MM.1S (cell line): Measurements from ENCODE around the gene ZBTB7B.
A peak's percentile ranks its signal among the peaks of the same experiment; 100 is the strongest.
"Not testable (repeated sequence)": the region's sequence is repeated elsewhere in the genome, so short reads cannot be mapped to it uniquely, and the experiment has no call there.

ENCODE experiments used
- DNase-seq: peaks from one replicate; pipeline ENCODE4 v3.0.0-alpha.2; 2015
- H2AFZ ChIP-seq: fragments of 300-600 bp; sonication (generic); 2 replicates; pipeline ENCODE4 v1.6.0; 2016; ENCODE audit warnings: antibody characterized with exemption, low read length
- H3F3A ChIP-seq: fragments of 300-600 bp; sonication (generic); 2 replicates; pipeline ENCODE4 v1.6.1; 2016; ENCODE audit warnings: mild to moderate bottlenecking, antibody characterized with exemption, low read length, moderate library complexity, mixed read lengths; ENCODE audit not compliant: insufficient read depth
- H3K27ac ChIP-seq: fragments of 300-600 bp; sonication (generic); 2 replicates; pipeline ENCODE4 v1.5.1; 2016; ENCODE audit warnings: mild to moderate bottlenecking, low read length
- H3K27me3 ChIP-seq: fragments of 300-600 bp; sonication (generic); replicated peaks from 2 replicates; pipeline ENCODE4 v1.6.0; 2016; ENCODE audit warnings: low read length; ENCODE audit not compliant: insufficient read depth
- H3K36me3 ChIP-seq: fragments of 300-600 bp; sonication (generic); replicated peaks from 2 replicates; pipeline ENCODE4 v1.6.1; 2016; ENCODE audit warnings: mild to moderate bottlenecking, low read length, mixed read lengths; ENCODE audit not compliant: insufficient read depth
- H3K4me1 ChIP-seq: fragments of 300-600 bp; sonication (generic); 2 replicates; pipeline ENCODE4 v1.6.1; 2016; ENCODE audit warnings: low read length, mixed read lengths
- H3K4me2 ChIP-seq: fragments of 300-600 bp; sonication (generic); 2 replicates; pipeline ENCODE4 v1.6.0; 2016; ENCODE audit warnings: low read depth, low read length
- H3K4me3 ChIP-seq: fragments of 300-600 bp; sonication (generic); 2 replicates; pipeline ENCODE4 v1.5.1; 2016; ENCODE audit warnings: low read length, mixed read lengths
- H3K79me2 ChIP-seq: fragments of 300-600 bp; sonication (generic); 2 replicates; pipeline ENCODE4 v1.6.1; 2016; ENCODE audit warnings: mixed run types, low read length, mixed read lengths
- H3K9ac ChIP-seq: fragments of 300-600 bp; sonication (generic); 2 replicates; pipeline ENCODE4 v1.6.1; 2016; ENCODE audit warnings: low read length, mixed read lengths
- H3K9me2 ChIP-seq: fragments of 300-600 bp; sonication (generic); replicated peaks from 2 replicates; pipeline ENCODE4 v1.6.1; 2016; ENCODE audit warnings: mild to moderate bottlenecking, low read length, mixed read lengths; ENCODE audit not compliant: insufficient read depth
- H3K9me3 ChIP-seq: fragments of 300-600 bp; sonication (generic); replicated peaks from 2 replicates; pipeline ENCODE4 v1.6.1; 2016; ENCODE audit warnings: mild to moderate bottlenecking, low read length, mixed read lengths; ENCODE audit not compliant: insufficient read depth
- H4K20me1 ChIP-seq: fragments of 300-600 bp; sonication (generic); 2 replicates; pipeline ENCODE4 v1.6.1; 2016; ENCODE audit warnings: mild to moderate bottlenecking, low read length, moderate library complexity, mixed read lengths; ENCODE audit not compliant: insufficient read depth
- EZH2 ChIP-seq: fragments of 300-600 bp; sonication (generic); optimal IDR thresholded peaks from 2 replicates; pipeline ENCODE3; 2017; ENCODE audit warnings: low read depth, mild to moderate bottlenecking, antibody characterized with exemption, low read length, mixed read lengths
- EZH2phosphoT487 ChIP-seq: fragments of 300-600 bp; sonication (generic); IDR thresholded peaks from 2 replicates; pipeline ENCODE4 v1.6.1; 2018; ENCODE audit warnings: antibody characterized with exemption, low read length
- TF ChIP-seq, protein P1 (sequence below): fragments of 300-600 bp; sonication (generic); IDR thresholded peaks from 2 replicates; pipeline ENCODE4 v1.5.1; 2016; ENCODE audit warnings: antibody characterized with exemption, low read length, mixed read lengths

Gene ZBTB7B

GRCh38 chr1:154982897-154983648 lies 19.5 kb upstream of the ZBTB7B start, which contains the start of gene FLAD1:
FLAD1 (plus strand) TSS chr1:154983344; CDS start chr1:154983695, 351 bp downstream.
- peak within 1 kb of the TSS; percentile 92 for H3K4me2 ChIP-seq
- peaks cover 87% of the 10 kb centered on the region for H3K79me2 ChIP-seq
- no peaks in the 10 kb centered on the region for H4K20me1 ChIP-seq
- H3K27ac ChIP-seq = peak within 1 kb of the TSS; percentile 56
- peak within 1 kb of the TSS; percentile 79 for H3K9ac ChIP-seq
- H3K9me2 ChIP-seq = no peaks in the 10 kb centered on the region
- peak; percentile 100 for DNase-seq
- peaks cover 14% of the 10 kb centered on the region for H3K36me3 ChIP-seq
- H3K9me3 ChIP-seq = no peaks in the 10 kb centered on the region
- peaks cover 5% of the 10 kb centered on the region; the same call in 1 of the 2 replicates for H3K4me1 ChIP-seq
- TF ChIP-seq, protein P1, sequence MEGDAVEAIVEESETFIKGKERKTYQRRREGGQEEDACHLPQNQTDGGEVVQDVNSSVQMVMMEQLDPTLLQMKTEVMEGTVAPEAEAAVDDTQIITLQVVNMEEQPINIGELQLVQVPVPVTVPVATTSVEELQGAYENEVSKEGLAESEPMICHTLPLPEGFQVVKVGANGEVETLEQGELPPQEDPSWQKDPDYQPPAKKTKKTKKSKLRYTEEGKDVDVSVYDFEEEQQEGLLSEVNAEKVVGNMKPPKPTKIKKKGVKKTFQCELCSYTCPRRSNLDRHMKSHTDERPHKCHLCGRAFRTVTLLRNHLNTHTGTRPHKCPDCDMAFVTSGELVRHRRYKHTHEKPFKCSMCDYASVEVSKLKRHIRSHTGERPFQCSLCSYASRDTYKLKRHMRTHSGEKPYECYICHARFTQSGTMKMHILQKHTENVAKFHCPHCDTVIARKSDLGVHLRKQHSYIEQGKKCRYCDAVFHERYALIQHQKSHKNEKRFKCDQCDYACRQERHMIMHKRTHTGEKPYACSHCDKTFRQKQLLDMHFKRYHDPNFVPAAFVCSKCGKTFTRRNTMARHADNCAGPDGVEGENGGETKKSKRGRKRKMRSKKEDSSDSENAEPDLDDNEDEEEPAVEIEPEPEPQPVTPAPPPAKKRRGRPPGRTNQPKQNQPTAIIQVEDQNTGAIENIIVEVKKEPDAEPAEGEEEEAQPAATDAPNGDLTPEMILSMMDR = no peak
- TF ChIP-seq EZH2phosphoT487 = no peak
- no peak for TF ChIP-seq EZH2
- peak within 1 kb of the TSS; percentile 57 for H2AFZ ChIP-seq
- no peaks in the 10 kb centered on the region for H3K27me3 ChIP-seq
- H3F3A ChIP-seq = peaks cover 34% of the 10 kb centered on the region
- H3K4me3 ChIP-seq = peak within 1 kb of the TSS; percentile 86

DNA sequence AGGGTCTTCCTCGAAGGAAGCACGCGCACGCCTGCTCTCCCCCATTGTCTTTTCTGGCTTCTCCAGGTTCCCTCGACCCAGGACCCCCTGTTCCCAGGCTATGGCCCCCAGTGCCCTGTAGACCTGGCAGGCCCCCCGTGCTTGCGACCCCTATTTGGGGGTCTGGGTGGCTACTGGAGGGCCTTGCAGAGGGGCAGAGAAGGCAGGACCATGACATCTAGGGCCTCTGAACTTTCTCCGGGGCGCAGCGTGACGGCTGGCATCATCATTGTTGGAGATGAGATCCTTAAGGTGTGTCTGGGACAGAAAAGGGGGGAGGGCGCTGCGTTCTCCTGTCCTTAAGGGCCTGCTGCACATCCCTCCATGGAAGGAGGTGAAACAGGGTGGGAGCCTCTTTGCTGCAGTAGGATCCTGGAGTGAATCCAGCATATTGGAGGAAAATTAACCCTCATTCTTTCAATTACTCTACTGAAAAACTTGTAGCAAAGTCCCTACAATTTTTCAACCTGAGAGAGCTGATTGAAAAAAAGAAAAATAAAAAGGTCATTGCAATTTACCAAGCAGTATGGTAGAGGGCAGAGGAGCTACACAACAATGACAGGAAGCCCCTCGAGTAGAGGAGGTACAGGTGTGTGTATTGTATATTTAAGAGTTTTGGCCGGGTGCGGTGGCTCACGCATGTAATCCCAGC lies 18.7 kb upstream of the ZBTB7B start:
- H3K27ac ChIP-seq = peak overlapping the region; percentile 56; the same call in 1 of the 2 replicates

GRCh38 chr1:154986736-154987135 lies 15.9 kb upstream of the ZBTB7B start:
- H3K4me2 ChIP-seq, H3K27ac ChIP-seq, H3K4me3 ChIP-seq, H3K9me3 ChIP-seq, H3K27me3 ChIP-seq, H2AFZ ChIP-seq, H3K9ac ChIP-seq, DNase-seq, H3K4me1 ChIP-seq, H3K9me2 ChIP-seq, H4K20me1 ChIP-seq: not testable (repeated sequence)
- Histone ChIP-seq H3F3A (peaks cover 30% of the 10 kb centered on the region), H3K79me2 (peaks cover 81% of the 10 kb centered on the region), H3K36me3 (peaks cover 16% of the 10 kb centered on the region)

More for the DNA sequence above, 18.7 kb upstream of the ZBTB7B start:
- Histone ChIP-seq H3K9ac (peak overlapping the region; percentile 79), H3K4me2 (peak overlapping the region; percentile 92), H3K79me2 (peaks cover 90% of the 10 kb centered on the region), H2AFZ (no peak overlapping the region), H3F3A (peaks cover 34% of the 10 kb centered on the region), H3K9me3 (no peaks in the 10 kb centered on the region), H3K27me3 (no peaks in the 10 kb centered on the region), H3K4me3 (peak overlapping the region; percentile 86), H3K36me3 (peaks cover 17% of the 10 kb centered on the region), H3K4me1 (peaks cover 5% of the 10 kb centered on the region; the same call in 1 of the 2 replicates), H4K20me1 (no peaks in the 10 kb centered on the region), H3K9me2 (no peaks in the 10 kb centered on the region)
- TF ChIP-seq EZH2 = no peak
- TF ChIP-seq, protein P1 = 0 out of 2 replicates have a peak, but pooled peaks have one; percentile 19
- DNase-seq = peak; percentile 50
